Eye (tissue), 1 donor: ENCODE measurements around the gene ITPR2.

Source experiments
- DNase-seq: peaks from one replicate; pipeline ENCODE4 v3.0.0-alpha.2; 2015

Gene ITPR2

DNA sequence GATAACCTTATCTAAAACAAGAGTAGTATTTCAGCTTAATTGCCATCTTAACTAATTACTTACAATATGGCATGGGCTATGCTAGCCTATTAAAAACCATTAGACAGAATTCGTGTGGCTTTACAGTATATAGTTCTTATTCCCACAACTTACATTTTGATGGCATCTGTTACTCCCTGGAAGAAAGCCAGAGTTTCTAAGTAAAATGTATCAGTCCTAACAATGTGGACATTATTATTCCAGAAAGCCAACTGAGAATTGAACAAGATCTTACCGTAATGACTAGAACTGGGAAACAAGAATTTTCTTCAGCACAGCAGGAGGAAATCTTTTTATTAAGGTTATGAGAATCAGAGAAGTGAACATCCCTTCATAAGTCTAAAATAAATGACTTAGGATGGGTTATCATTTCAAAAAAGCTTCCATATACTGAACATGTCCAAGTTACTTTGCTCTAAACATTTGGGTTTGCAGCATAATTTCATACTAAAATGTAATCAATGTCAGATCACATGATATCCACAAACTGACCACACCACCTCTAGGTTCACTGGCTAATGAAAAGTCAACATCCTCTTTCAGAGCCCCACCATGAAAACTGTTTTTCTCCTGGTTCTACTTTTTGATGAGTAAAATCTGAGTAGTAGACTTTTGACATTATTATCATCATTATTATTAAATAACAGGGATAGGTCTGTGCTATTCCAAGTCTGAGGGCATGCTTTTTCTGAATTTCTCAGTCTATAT, 457.9 kb downstream of the ITPR2 start:
- peak; percentile 22 for DNase-seq

DNA sequence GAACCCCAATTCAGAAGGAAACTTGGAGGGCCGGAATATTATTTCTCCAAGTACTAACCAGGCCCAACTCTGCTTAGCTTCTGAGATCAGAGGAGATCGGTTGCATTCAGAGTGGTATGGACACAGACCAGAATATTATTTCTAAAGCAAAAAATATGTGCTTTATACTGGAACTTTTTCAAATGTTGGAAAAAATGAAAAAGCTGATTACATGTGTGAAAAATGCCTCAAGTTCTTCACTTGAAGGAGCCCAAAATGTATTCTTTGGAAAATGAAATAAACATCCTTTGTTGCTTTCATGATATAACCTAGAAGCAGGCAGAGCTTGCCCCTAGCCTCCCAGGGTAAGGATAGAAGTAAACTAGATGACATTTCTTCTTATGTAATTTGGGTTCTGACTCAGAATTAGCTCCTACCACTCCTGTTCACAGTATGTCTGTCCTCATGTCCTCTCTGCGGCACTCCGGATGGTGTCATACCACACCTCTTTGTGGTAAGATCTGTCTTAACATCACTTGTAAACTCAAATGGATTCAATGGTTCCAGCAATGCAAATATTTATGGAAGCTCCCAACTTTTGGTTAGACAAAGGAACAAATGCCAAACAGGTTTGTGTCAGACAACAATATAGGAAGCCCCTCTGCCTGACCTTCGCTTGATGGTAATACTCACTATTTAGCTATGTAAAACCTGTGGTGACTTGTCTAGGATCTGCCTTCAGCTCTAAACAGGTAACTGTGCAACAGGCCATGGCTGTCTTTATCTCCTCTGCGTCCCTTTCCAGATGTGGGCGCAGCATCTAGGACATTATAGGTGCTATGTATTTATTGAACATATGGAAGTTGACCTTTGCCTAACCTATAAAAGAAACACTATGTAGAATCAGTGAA, 459.1 kb downstream of the ITPR2 start:
- DNase-seq = no peak

DNA sequence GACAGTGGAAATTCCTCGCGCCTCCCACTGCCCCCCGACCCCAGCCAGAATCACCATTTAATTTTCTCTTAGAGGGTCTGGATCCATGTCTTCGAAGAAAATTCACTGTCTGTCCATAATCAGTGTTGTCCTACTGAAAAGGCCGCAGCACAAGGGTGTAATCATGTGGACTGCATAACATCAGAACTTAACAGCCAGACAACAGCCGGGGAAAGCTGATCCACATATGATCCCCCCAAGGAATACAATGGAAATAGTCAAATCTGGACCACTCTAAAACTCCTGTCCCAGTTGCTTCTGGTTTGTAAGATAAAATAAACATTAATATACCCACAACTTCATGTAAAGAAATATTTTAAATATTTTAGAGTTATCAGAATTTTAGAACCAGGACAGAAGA, 460.1 kb downstream of the ITPR2 start:
- no peak for DNase-seq

DNA sequence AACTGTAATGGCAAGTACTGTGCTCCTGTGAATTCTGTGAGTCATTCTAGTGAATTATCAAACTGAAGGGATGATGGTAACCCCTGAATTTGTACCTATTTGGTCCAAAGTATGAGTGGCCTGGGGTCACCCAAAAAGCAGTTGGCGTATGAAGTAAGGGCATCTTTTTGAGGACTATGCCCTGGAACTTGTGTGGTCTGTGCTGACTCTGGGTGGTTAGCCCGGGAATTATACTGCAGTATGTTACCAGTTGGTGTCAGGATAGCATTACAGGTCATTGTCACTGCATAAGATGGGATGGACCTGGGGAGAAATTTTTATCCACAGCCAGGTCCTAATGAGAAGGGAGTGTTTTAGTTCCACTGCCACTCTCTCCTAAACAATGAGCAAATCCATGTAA, 462.9 kb downstream of the ITPR2 start:
- DNase-seq = no peak

DNA sequence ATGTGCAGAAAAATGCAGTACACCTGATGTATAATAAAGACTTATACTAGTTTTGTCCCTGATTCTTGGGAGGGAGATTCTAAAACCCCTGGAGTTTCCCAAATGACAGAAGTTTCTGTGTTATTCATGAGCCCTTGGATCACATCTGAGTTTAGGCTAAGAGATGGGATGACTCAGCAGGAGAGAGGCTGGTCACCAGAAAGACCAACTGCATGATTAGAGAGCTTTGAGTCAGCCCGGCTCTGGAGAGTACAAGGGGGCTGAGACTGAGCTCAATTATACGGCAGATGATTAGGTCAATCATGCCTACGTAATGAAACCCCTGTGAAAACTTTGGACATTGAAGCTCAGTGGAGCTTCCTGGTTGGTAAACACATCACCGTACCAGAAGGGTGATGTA, 463.4 kb downstream of the ITPR2 start:
- DNase-seq = peak; percentile 27

DNA sequence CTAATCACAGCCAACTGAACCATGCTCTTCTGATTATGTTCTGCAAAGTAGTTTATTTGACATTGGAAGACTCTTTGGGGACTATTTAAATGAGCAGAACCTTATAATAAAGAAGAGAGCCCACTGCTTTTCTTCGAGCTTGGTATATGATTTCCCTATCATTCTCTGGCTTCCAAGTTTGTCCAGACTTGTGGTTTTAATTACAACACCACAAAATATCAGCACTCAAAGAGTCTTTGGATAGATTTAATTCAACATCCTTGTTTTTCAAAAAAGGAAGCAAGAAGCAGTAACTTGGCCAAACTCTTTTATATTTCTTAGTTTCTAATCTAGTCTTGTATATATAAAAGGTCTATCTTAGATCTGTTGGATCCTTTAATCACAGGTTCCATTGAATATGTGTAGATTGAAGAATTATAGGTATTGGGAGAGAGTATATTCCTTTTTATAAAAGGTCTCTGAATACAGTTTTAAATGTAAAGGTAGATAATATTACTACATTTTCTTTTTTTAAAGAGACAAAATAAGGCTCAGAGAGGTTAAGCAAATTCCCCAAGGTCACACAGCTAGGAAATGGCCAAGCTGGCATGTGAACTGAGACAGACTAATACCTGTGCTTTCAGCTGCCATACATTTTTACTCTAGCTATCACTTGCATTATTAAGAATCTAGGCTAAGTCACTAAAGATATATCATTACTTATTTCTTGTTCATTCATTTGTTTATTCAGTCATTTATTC, 464.8 kb downstream of the ITPR2 start:
- DNase-seq = no peak

DNA sequence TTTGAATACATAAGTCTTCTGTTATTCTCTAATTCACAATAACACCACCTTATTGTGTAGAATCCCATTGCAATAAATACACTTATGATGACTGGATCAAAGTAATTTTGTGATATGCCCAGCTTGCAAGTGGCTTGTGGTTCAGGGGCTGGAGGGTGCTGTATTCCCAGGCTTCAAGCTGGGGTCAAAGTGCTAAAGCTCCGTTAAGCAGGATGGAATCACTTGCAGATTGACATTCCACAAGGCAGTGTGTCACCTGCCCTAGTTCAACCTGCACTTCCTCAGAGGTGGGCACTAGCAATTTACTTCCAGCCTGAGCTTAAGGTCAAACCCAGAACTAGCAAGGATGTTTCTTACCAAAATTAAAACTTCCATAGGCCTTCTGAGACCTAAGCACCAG, 471.0 kb downstream of the ITPR2 start:
- DNase-seq = no peak

DNA sequence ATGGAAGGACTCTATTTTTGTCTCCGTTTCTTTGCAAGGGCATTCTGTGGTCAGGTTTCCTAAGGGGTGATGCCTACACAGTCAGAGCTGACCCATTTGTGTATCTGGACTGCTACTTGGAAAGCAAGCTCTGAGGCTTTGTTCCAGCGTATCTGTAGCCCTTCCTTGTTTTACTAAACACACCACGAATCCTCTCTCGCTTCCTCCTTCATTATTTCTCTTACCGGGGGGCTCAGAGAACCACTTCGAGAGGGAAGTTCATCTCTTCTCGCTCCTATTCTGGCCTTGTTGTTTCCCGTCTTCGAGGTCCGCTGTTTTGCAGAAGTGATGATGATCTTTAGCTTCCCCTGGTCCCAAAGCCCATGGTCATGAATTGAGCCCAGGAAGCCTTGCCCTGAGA, 472.9 kb downstream of the ITPR2 start:
- DNase-seq = no peak

DNA sequence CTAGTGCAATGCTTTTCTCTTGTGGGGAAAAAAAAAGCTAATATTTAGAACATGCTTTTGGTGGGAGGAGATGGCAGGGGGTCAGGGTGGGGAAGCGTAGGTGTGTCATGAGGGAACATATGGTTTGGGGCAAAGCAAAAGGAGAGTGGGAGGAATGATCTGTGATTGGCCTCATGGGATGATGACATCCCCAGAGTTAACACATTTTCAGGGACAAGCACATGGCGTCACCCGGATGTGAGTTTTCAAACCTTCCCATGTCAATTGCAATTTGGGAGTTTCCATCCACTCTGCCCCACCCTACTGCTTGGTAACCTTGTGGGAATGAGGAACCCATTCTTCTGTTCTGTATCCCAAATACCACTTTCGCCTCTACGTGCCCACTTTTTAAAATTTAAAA, 473.4 kb downstream of the ITPR2 start:
- no peak for DNase-seq

DNA sequence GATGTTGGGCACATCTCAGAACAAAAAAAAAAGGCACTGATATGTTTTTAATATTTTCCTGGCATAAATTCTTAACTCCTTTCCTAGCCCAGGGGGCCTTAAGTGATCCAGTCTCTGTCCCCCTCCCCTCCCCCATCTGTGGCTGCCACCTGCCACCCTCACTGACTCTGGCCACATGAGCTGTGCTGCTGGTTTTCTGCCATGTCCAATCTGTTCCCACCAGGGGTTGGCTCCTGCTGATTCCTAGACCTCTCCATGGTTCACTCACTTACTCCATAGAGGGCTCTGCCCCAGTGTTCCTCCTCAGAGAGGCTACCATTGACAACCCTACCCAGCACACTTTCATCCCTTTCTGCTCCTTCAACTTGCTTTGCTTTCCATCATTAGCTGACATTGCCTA, 474.3 kb downstream of the ITPR2 start:
- DNase-seq = no peak

DNA sequence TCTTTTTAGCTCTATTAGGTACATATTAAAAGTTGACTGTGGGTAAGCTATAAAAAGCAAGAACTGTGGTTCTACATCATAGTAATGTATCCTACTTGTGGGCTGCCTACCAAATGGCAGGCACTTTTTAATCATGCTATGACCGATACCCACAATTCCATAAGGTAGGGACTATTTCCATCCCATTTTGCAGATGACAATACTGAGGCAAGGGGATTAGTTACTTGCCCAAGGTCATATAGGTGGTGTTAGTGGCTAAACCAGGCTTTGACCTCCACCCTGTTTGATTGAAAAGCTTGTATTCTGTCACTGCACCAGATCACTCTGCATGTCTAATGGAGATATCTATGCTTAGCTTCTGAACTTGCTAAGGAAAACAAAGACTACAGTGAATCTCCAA, 485.7 kb downstream of the ITPR2 start:
- DNase-seq = no peak

DNA sequence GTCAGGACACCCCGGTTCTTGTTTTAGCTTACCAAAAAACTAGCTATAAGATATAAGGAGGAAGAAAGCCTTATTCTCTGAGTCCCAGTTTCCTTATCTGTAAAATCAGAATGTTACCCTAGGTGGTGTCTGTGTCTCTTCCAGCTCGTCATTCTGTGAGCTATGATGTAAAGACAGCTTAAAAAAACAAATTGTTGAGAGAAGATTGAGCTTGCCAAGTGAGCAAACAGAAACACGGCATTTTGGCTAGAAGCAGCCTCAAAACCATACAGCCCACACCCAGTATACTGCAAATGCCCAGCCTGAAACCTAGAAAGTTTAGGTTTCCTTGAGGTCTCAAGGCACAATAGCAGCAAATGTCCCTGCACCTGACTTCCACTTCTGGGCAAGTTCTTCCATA, 486.3 kb downstream of the ITPR2 start:
- DNase-seq = no peak

DNA sequence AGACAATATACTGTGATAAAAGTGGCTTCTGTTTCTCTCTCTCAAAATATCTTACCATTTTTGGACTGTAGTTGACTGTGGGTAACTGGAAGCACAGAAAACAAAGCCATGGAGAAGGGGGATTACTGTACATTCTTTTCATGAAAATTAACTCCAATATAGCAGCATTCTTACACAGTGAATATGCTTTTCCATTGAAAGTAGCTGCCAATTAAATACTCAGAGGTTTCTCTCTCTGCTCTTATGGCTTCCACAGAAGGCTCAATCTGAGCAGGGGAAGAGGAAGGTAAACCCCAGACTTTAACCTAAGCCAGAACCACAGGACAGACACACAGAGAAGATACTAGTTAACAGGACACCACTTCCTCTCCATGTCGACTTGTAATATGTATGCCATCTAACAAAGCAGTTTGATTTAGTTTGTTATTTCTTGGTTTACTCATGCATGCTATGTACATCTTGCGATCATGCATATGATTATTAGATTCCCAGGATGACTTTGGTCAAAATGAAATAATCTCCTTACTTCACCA, 487.5 kb downstream of the ITPR2 start:
- DNase-seq = no peak

DNA sequence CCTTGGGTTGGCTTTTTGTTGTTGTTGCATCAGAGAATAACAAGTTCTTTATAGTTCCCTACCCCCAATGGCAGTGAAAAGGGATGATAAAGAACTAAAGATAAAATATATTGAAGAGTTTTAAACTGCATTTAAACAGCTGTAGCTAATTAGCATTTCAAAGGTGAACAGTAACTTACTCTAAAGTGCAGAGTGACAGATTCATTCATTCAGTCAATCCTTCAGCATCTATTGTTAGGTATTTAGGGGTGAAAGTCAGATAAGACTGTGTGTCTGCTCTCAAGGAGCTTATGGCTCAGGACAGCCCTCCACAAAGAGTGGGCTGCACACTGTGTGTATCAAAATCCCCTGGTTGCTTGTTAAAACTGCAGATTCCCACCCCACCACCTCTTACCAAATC, 491.5 kb downstream of the ITPR2 start:
- DNase-seq = no peak

DNA sequence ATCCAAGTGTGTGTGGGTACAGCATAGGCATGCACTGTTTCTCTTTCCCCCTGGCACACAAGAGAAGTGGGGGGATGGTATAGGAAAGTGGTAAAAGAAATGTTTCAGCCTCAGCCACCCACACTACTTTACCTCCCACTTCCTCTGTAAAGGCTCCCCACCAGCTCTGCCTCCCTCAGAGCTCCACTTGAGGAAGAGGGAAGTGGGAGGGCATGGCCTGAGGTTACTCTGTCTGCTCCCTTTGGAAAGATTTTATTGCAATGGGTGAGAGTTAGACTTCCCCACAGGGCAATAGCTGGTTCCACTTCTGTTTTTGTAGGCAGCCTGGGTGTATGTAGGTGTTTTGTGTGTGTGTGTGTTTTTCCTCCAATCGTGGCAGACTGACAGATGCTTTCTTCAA, 492.3 kb downstream of the ITPR2 start:
- no peak for DNase-seq

DNA sequence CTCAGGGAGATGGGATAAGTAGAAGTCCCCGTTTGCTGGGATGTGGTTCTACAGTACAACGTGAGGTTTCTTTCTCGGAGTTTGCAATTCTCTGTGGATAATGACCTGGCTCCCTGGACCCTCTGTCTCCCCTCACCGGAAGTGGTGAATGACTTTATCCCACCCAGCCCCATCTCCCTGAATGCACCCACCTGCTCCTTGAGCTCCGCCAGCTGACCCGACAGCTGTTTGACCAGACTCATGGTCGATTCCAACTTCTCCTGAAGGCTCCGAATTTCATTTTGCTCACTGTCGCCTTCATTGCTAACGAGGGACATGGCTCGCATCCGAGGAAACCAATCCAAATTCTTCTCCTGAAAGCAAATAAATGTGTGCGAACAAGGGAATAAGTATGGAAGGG, 493.0 kb downstream of the ITPR2 start:
- DNase-seq = no peak

DNA sequence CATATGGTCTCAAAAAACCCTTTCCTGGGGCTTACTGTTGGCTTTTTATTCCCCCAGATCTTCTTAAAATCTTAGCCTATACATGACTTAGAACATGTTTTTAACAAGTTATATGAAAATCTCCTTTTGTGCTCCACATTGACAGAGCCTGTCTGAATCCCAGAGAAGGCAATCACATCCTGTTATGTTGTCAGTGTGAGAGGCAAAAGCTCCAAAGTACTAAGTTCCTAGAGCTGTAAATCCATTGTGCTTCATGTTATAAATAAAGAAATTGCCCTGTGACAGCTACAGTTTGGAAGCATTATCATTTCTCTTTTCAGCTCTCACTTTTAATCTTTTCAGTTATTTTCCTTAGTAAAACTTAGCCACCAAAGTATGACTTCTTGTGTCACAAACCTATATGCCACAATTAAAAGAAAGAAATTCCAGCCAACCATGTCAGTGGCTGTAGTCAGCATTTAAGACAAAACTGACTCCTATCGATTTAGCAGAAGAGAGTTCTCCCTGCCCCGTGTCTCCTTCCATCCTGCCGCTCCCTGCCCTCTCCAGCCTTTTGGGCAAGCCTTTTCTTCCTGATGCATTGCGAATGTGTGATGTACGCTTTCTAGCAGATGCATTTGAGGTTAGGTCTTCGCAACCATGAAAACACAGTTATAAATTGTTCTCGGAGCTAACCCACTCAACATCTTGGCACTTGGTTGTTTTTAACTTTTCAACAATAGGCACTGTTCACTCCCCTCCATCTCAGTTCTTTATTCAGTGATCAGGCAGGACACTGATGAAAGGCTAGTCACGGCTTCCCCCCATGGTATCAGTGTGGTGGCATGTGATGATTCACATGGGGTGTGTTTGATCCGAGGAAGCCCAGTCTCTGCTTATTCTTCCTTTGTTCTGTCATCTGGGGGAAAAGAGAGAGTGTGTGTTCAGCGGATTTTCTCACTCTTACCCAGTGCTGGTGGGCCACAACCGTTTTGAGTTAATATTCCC, 494.1 kb downstream of the ITPR2 start:
- DNase-seq = no peak

DNA sequence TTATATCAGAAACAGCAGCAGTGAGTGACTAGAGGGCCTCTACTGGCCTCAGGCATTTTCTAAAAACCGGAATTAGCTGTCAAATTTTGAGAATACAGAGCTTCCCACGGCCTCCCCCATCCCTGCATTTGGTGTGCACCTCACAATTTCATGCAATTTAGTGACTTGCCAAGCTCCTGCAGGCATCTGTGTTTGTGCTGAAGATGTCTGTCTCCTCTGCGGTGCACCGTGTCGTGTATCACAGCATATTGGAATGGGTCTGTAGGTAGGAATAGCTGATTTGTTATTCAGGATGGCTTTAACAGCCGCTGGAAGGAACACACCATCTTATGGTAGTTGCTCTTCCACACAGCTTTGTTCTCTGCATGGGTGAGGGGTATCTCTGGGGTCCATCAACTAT, 497.3 kb downstream of the ITPR2 start:
- no peak for DNase-seq

DNA sequence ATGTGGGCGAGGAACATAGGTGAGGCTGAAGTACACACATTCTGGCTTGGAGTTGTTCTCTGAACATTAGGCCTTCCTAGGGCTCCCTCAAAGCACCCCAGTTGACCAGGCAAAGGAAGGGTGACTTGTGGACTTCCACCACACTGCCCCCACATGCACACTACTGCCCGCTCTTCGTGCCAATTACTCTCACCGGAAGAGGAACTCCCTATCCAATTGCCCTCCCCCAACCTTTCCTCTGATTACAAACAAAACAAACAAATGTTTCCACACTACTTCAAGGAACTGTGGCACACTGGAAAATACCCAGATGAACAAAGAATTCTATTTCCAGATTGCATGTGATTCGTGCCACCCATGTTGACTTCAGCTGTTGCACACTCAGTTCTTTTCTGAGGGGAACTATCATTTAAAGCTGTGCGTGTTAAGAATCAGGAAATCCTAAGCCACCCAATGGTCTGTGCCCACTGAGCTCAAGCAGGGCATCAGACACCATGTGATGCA, 498.3 kb downstream of the ITPR2 start:
- DNase-seq = no peak

DNA sequence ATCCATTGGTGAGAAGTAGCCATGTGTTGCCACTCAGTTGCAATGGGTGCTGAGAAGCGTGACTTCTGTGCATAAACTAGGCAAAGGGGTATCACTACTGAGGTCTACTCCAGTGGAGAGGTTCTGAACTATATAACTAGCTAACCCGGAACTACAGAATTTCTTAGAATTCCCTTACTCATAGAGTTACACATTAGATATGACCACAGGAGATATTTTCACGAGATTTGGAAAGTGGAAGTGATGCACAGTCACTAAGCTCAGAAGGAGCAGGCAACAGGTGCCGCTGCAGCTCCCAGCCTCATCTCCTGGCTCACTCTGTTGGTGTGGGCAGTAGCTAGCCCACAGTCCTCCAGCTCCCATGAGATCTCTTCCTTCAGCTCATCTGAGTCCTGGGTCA, 501.0 kb downstream of the ITPR2 start:
- DNase-seq = no peak

DNA sequence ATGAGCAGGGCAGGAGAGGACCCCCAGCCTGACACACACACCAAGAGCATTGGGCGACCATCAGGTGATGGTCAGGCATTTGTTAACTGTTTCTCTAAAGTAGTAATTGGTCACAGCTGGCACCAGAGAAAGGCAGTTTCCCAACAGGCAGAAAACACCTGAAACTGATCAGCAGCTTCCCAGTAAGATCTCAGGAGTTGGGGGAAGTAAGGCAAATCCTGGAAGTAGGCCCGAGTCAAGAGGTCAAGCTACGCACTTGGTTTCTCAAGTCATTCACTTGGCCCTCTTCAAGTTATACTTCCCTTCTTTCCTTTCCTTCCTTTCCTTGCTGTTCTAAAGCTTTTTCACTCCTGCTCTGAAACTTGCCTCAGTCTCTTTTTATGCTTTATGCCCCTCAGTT, 501.9 kb downstream of the ITPR2 start:
- no peak for DNase-seq
